Activated CD8-positive, alpha-beta memory T cell treated with anti-CD3 and anti-CD28 coated beads, Interleukin-2, amount 50 U/mL, for 24 hours (primary cell): ENCODE data around the gene CFAP119.

ENCODE experiments used
- DNase-seq: peaks from one replicate; pipeline ENCODE4 v3.0.0-alpha.2; 2020; ENCODE audit errors: extremely low read depth

The CFAP119 gene

GRCh38 chr16:30762991-30763725 lies 1.3 kb upstream of the CFAP119 start:
- DNase-seq: no peak

GRCh38 chr16:30761427-30761927 lies 385 bp downstream of the CFAP119 start:
- peak; percentile 29 for DNase-seq

- no peak for DNase-seq
Observed at GRCh38 chr16:30760577-30761426, 1.1 kb downstream of the CFAP119 start.

DNA sequence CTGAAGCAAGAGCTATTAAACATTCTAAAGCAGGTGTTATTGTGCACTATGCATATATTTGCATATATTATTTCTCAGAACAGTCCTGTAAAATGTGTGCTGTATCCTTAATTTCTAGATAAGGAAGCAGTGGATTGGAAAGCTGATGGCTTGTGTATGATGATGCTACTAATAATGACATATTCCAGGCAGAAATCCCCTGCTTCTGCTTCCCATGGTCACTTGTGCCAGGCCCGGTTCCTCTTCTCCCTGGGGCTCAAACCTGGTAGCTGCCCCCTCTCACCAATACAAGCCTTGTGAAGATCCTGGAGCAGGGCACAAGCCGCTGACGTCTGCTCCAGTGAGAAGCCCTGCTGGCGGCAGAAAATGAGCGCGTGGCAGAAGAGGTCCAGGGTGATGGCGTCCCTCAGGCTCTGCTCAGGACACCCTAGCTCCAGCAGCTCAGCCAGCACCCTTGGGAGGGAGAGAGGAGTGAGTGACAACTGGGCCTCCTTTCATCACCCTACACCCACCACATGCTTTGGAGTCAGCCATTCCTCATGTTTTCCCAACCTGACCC lies 1.8 kb downstream of the CFAP119 start:
- DNase-seq: no peak

DNA sequence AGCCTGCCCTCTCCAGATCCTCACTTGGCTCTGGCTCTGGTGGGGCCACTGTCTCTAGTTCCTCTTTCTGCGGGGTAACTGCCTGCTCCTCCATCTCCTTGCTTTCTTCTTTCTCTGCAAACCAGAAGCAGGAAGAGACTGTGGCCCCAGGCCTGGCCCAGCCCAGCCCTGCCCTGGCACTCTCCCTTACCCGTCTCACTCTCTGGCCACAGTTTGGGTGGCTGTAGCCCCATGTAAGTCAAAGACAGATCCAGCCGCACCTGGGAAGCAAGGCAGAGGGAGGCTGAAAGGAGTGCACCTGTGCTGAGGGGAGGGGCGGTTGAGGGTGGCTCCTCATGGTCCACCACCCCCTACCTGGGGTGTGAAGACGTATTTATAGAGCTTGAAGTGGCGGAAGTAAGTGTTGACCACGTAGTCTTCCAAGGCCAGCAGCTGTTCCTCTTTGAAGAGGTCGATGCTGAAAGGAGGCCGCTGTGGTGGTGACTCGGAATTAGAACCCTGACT lies 2.8 kb downstream of the CFAP119 start:
- no peak for DNase-seq

GRCh38 chr16:30757316-30757715 lies 4.5 kb downstream of the CFAP119 start:
- no peak for DNase-seq

DNA sequence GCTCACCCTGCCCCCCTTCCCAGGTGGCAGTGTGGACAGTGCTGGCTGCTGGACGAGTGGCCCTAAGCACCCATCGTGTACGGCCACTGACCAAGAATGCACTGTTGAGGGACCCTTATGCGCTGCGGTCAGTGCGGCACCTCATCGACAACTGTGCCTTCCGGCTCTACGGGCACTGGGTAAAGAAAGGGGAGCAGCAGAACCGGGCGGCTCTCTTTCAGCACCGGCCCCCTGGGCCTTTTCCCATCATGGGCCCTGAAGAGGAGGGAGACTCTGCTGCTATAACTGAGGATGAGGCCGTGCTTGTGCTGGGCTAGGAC lies 5.1 kb downstream of the CFAP119 start:
- DNase-seq: no peak

GRCh38 chr16:30755955-30756780 lies 5.7 kb downstream of the CFAP119 start:
- no peak for DNase-seq

- DNase-seq: no peak
Observed at GRCh38 chr16:30753596-30753995, 8.3 kb downstream of the CFAP119 start.

GRCh38 chr16:30750876-30751465 lies 10.9 kb downstream of the CFAP119 start:
- DNase-seq: no peak

- DNase-seq: no peak
Observed at GRCh38 chr16:30750201-30750600, 11.7 kb downstream of the CFAP119 start.

GRCh38 chr16:30748634-30749445 lies 13.0 kb downstream of the CFAP119 start:
- DNase-seq: no peak

DNA sequence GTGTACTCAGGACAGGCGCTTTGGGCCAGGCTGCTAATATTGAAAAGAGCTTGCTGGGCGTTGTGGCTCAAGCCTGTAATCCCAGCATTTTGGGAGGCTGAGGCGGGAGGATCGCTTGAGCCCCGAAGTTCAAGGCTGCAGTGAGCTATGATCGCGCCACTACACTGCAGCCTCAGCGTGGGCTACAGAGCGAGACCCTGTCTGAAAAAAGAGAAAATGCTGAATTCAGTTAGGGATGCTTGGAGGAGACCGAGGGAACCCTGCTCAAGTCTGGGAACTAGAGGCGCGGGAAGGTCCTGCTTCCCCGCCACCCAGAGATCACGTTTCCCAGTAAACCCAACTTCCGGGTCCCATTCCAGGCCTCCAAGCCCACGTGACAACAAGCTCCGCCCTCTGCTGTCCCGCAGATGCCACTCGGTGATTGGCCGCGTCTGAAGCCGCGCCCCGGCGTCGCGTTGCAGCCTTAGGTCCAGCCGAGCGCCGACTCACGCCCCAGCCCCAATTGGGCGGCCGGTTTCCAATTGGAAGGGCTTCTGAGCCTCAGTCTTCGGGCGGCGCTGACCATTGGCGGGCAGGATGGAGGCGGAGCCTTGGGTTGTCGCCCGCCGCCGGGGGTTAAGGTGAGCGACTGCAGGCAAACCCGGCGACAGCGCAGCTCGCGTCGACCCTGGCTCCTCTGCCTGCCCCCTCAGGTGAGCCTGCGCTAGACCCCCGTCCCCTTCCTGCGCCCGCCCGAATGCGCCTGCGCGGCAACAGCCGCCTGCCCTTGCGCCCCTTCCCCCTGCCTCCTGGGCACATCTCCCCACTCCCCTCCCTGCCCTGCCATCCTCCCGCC lies 13.8 kb downstream of the CFAP119 start, which contains the start of gene PHKG2:
Gene PHKG2 (plus strand): TSS at position 627 of the 835 bp plus-strand sequence. CDS start 396 bp downstream, outside the sequence.
- peak; percentile 93 for DNase-seq

GRCh38 chr16:30747331-30747730 lies 14.5 kb downstream of the CFAP119 start:
- DNase-seq: no peak

DNA sequence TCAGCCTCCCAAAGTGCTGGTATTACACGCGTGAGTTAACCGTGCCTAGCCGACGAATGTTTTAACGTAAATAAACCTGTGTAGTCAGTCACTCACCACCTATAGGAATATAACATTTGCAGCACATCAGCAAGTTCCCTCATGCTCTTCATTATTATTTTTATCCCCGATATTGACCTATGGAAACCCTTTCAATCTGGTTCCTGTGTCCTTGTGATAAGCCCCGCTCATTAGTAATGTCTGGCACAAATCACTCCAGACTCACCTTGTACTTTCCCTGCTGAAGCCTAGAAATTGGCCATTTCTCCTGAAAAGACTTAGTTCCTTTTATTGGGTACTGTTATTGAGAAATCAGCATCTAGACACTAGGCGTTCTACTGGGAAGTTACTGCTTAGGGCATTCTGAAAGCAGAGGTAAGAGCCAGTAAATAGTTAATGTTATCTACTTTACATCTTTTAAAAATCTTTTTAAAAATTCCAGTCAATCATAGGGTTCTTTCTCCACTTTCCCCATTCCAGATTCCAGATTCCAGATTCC lies 15.2 kb downstream of the CFAP119 start:
- DNase-seq: no peak

GRCh38 chr16:30745082-30745481 lies 16.8 kb downstream of the CFAP119 start:
- DNase-seq: no peak

GRCh38 chr16:30744183-30744582 lies 17.7 kb downstream of the CFAP119 start:
- DNase-seq: no peak

DNA sequence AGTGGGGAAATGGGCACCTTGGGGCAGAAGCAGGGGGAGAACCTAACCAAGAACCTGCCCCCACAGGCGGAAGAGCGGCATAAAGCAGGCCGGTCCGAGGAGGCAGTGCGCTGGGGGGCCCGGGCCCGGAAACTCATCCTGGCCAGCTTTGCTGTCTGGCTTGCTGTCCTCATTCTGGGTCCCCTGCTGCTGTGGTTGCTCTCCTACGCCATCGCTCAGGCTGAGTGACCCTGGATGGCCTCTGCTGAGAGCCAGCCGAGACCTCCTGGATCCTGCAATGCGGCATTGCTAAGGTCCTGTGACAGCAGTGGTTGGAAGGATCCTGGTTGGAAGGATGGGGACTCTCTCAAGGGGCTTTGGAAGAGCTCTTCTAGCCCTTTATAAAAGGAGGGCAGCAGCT lies 18.1 kb downstream of the CFAP119 start:
- no peak for DNase-seq

GRCh38 chr16:30741461-30741914 lies 20.4 kb downstream of the CFAP119 start:
- DNase-seq: no peak
